Measurements from ENCODE around the gene KIAA1328. TPM values are rescaled to one million over a fixed set of nuclear protein-coding genes. Genes with fewer than 3 reads are reported as not detected.

Gene KIAA1328
- total RNA-seq, 4 donors from 2014 or later, result 23.4 to 53.3 (median 26.8) TPM

GRCh38 chr18:36917907-36918306 is 89.0 kb downstream of the KIAA1328 start:
- Histone ChIP-seq H3K4me3 (no peak overlapping the region), H3K27me3 (no peaks in the 10 kb centered on the region), H3K4me1 (no peaks in the 10 kb centered on the region), H3K36me3 (peaks cover 0 to 10% (median 0%) of the 10 kb centered on the region in 3 donors), H3K9me3 (peaks cover 0 to 6% (median 2%) of the 10 kb centered on the region in 4 donors), H3K27ac (no peak overlapping the region)
- no peak for DNase-seq (ENCODE audit: low spot score in 2 of 2)
- no peak for TF ChIP-seq POLR2A (IDR thresholded peaks at IDR 0.05)
- no peak for TF ChIP-seq EP300 (IDR thresholded peaks at IDR 0.05)
- TF ChIP-seq CTCF (IDR thresholded peaks at IDR 0.05), result no peak
- 83 to 85% methylated on average over 3 of the region's 3 CpGs for WGBS, 2 donors

GRCh38 chr18:36929601-36930000 is 100.7 kb downstream of the KIAA1328 start:
- Histone ChIP-seq H3K27ac (no peak overlapping the region), H3K9me3 (no peaks in the 10 kb centered on the region), H3K36me3 (peaks cover 0 to 26% (median 3%) of the 10 kb centered on the region in 3 donors), H3K4me3 (no peak overlapping the region), H3K4me1 (no peaks in the 10 kb centered on the region), H3K27me3 (no peaks in the 10 kb centered on the region)
- 70 to 87% methylated on average over 2 of the region's 2 CpGs for WGBS, 2 donors
- TF ChIP-seq POLR2A (IDR thresholded peaks at IDR 0.05), result no peak
- TF ChIP-seq EP300 (IDR thresholded peaks at IDR 0.05), result no peak
- TF ChIP-seq CTCF (IDR thresholded peaks at IDR 0.05), result no peak
- DNase-seq (ENCODE audit: low spot score in 2 of 2), result no peak

GRCh38 chr18:36931106-36931505 is 102.2 kb downstream of the KIAA1328 start:
- no peak overlapping the region for H3K27ac ChIP-seq
- H3K36me3 ChIP-seq, result peaks cover 0 to 28% (median 3%) of the 10 kb centered on the region in 3 donors
- DNase-seq (ENCODE audit: low spot score in 2 of 2), result no peak
- H3K4me3 ChIP-seq, result no peak overlapping the region
- no peaks in the 10 kb centered on the region for H3K27me3 ChIP-seq
- no peaks in the 10 kb centered on the region for H3K4me1 ChIP-seq
- no peak for TF ChIP-seq EP300 (IDR thresholded peaks at IDR 0.05)
- no peak for TF ChIP-seq CTCF (IDR thresholded peaks at IDR 0.05)
- no peak for TF ChIP-seq POLR2A (IDR thresholded peaks at IDR 0.05)
- 94 to 95% methylated on average over 4 of the region's 4 CpGs for WGBS, 2 donors
- no peaks in the 10 kb centered on the region for H3K9me3 ChIP-seq

GRCh38 chr18:36933552-36933951 is 104.6 kb downstream of the KIAA1328 start:
- no peak overlapping the region for H3K4me3 ChIP-seq
- peaks cover 0 to 37% (median 3%) of the 10 kb centered on the region in 3 donors for H3K36me3 ChIP-seq
- no peaks in the 10 kb centered on the region for H3K4me1 ChIP-seq
- H3K27me3 ChIP-seq, result no peaks in the 10 kb centered on the region
- H3K27ac ChIP-seq, result no peak overlapping the region
- 94% methylated on average over 2 of the region's 2 CpGs for WGBS, 2 donors
- H3K9me3 ChIP-seq, result peaks cover 0 to 18% (median 2%) of the 10 kb centered on the region in 4 donors
- DNase-seq (ENCODE audit: low spot score in 2 of 2), result no peak
- TF ChIP-seq EP300 (IDR thresholded peaks at IDR 0.05) (no peak), POLR2A (IDR thresholded peaks at IDR 0.05) (no peak), CTCF (IDR thresholded peaks at IDR 0.05) (no peak)

GRCh38 chr18:36934884-36935283 is 106.0 kb downstream of the KIAA1328 start:
- H3K36me3 ChIP-seq, result peaks cover 0 to 37% (median 3%) of the 10 kb centered on the region in 3 donors
- no peak for TF ChIP-seq EP300 (IDR thresholded peaks at IDR 0.05)
- TF ChIP-seq POLR2A (IDR thresholded peaks at IDR 0.05), result no peak
- TF ChIP-seq CTCF (IDR thresholded peaks at IDR 0.05), result no peak
- H3K27ac ChIP-seq, result no peak overlapping the region
- DNase-seq (ENCODE audit: low spot score in 2 of 2), result no peak
- H3K27me3 ChIP-seq, result no peaks in the 10 kb centered on the region
- 44 to 51% methylated on average over 1 of the region's 1 CpG for WGBS, 2 donors
- H3K4me1 ChIP-seq, result no peaks in the 10 kb centered on the region
- H3K4me3 ChIP-seq, result no peak overlapping the region
- H3K9me3 ChIP-seq, result peaks cover 0 to 32% (median 6%) of the 10 kb centered on the region in 4 donors

Data from tibial nerve (tissue), 4 donors.